GM13977 (cell line): ENCODE measurements around the gene DHRS12.
A peak's percentile ranks its signal among the peaks of the same experiment; 100 is the strongest.

ENCODE experiments used
- DNase-seq: peaks from one replicate; pipeline ENCODE4 v3.0.0; 2012; ENCODE audit warnings: low spot score
- CTCF ChIP-seq: IDR thresholded peaks from 2 replicates; pipeline ENCODE4 v1.5.1; 2012; ENCODE audit warnings: mild to moderate bottlenecking, control low read depth; ENCODE audit not compliant: insufficient read depth; ENCODE audit errors: extremely low read depth, missing control alignments
- in situ Hi-C: fragments of 300-500 bp; cut with MboI; formaldehyde crosslinking; loops from one replicate; pipeline ENCODE4 v1.12.0; 2022; ENCODE audit warnings: low sequenced_read_pairs, low pct_unique_long_range_greater_than_20kb, mixed read lengths, inconsistent platforms; ENCODE audit not compliant: unreplicated experiment

DHRS12 gene

GRCh38 chr13:51818276-51818675 lies 14.3 kb upstream of the DHRS12 start:
- in situ Hi-C loops, result loop anchor here (25.0 kb wide), 2 partner anchors 319 to 681 kb away; partner anchors contain the start of gene NEK5
- no peak for DNase-seq
- peak; percentile 4 for TF ChIP-seq CTCF

DNA sequence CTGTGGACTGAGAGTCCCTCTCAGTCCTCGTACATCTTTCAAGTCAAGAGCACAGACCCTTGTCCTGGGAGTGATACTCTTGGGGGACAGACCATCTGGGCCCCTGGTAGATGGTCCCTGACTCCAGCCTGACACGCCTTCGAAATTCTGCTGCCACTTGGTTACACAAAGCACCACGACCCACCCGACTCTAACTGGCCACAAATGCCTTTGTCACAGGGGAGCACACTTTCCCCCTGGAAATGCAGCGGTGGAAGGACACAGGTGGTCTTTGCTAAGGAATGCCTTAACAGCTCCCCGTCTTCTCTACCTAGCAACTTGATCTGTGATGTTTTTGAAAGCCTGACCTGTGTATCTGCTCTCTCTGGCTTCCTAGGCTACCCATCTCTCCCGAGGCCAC lies 13.8 kb upstream of the DHRS12 start:
- in situ Hi-C loops, result loop anchor here (25.0 kb wide), 2 partner anchors 320 to 680 kb away; partner anchors contain the start of gene NEK5
- DNase-seq, result no peak
- no peak for TF ChIP-seq CTCF

DNA sequence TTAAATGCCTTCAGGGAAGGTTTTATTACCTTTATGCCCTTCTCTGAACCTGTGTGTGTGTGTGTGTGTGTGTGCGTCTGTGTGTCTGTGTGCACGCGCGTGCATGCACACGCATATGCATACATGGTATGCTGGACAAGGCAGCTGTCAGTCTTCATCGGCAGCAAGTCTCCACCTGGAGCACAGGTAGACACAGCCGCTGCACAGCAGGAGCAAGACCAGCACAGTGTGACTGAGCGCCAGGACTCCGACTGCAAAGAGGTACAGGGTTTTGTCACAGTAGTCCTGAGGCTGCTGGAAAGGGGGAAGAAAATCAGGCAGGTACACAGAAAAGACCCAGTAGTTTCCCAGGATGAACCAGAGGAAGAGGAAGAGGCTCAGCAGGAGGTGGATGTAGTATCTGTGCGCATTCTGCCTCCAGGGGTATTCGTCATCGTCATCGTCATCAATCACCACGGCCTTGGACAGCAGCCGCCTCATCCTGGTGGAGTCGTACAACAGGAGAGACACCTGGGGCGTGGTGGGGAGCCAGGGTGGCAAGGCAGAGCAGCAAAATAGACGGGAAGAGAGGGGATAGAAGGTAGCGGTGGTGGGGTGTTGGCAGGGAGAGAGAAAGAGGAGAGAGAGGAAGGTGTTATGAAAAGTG lies 12.8 kb upstream of the DHRS12 start:
- in situ Hi-C loops, result loop anchor here (25.0 kb wide), 2 partner anchors 321 to 679 kb away; partner anchors contain the start of gene NEK5
- no peak for DNase-seq
- no peak for TF ChIP-seq CTCF

- in situ Hi-C loops, result loop anchor here (25.0 kb wide), 2 partner anchors 321 to 679 kb away; partner anchors contain the start of gene NEK5
- DNase-seq, result no peak
- TF ChIP-seq CTCF, result no peak
Observed at GRCh38 chr13:51815848-51816247, 11.9 kb upstream of the DHRS12 start.

DNA sequence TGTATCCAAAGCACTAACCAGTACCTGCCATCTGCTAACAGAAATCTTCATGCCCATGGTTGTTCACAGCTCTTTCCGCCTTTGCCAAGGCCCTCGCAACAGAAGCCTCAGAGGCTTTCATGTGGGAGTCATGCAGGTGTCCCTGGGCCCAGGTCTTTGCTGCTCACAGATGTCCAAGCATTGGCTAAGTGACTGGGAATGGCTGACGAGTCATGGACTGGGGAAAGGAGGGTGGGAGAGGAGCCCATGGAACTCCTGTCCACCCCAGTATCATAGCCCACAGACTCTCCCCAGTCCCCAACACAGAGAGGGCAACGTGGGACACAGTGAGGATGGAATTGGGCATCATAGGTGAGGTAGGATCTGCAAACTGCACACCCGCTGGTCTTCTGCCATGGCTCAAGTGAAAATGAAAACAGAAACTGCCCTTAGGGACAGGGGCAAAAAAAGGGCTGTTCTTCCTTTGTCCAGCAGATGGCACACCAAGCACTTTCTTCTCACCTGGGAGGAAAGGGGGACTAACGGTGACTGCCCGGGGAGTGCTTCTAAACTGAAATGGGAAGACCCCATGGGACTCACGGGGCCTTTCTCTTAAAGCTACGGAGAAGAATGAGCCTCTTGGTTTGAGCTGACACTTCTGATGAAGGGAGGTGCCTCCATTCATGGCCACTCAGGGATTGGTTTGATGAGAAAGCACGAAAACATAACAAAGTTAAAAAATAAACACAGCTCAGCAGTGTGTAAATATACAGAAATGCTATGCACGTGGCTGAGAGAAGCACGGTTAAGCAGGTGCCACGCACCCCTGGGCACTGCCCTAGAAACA lies 11.1 kb upstream of the DHRS12 start:
- DNase-seq, result peak; percentile 76
- in situ Hi-C loops, result loop anchor here (25.0 kb wide), 2 partner anchors 322 to 678 kb away; partner anchors contain the start of gene NEK5
- TF ChIP-seq CTCF, result peak; percentile 83

DNA sequence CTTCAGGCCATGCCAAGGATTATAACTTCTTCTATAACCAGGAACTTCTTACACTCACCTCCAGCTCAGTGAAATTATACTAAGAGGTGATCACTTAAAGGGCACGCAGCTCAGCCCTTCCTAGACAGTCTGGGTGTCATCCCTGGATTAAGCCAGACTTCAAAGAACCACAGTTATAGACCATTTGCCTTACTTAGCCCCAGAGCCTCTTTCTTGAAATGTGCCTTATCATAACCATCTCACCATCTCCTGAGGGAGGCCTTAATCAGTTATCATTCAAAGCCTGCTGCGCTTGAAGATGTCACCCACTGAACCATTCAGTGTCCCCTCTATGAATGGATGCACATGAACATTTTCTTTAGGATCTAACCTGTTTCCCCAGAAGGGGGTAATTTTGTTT lies 10.1 kb upstream of the DHRS12 start:
- no peak for DNase-seq
- in situ Hi-C loops, result loop anchor here (25.0 kb wide), 2 partner anchors 323 to 677 kb away; partner anchors contain the start of gene NEK5
- TF ChIP-seq CTCF, result no peak
